Heart right ventricle (tissue), 16 donors: ENCODE data around the gene FCGR2B. TPM values are rescaled to one million over a fixed set of nuclear protein-coding genes. Genes with fewer than 3 reads are reported as not detected.
"Not testable (repeated sequence)": the region's sequence is repeated elsewhere in the genome, so short reads cannot be mapped to it uniquely, and the experiment has no call there.

ENCODE experiments used
- ATAC-seq, 8 donors: fragments of 200-7000 bp; cut with Tn5 transposase; one replicate each; pipeline ENCODE4 v1.9.1; 2020; ENCODE audit warnings: mild to moderate bottlenecking in 8 of 8, moderate library complexity in 8 of 8, moderate number of reproducible peaks in 1 of 8
- DNase-seq, 2 donors: peaks; one replicate each; pipeline ENCODE4 v3.0.0-alpha.2; 2020
- H3K27ac ChIP-seq, 10 donors: fragments of 200-600 bp; sonication (generic) in 2 of 10; one replicate each; pipeline versions ENCODE4 v1.5.0 to v1.8.0; 2020 to 2022; ENCODE audit warnings: mild to moderate bottlenecking in 3 of 10
- H3K27me3 ChIP-seq, 7 donors: fragments of 200-600 bp; one replicate each; pipeline ENCODE4 v1.8.0; 2021 to 2022; ENCODE audit warnings: mild to moderate bottlenecking in 2 of 7
- H3K36me3 ChIP-seq, 9 donors: fragments of 200-600 bp; sonication (generic) in 1 of 9; one replicate each; pipeline versions ENCODE4 v1.5.0 to v1.8.0; 2020 to 2022; ENCODE audit warnings: mild to moderate bottlenecking in 2 of 9
- H3K4me1 ChIP-seq, 9 donors: fragments of 200-600 bp; sonication (generic) in 1 of 9; one replicate each; pipeline versions ENCODE4 v1.5.0 to v1.8.0; 2020 to 2022; ENCODE audit warnings: mild to moderate bottlenecking in 4 of 9
- H3K4me3 ChIP-seq, 10 donors: fragments of 200-600 bp; sonication (generic) in 2 of 10; one replicate each; pipeline versions ENCODE4 v1.5.0 to v1.8.0; 2020 to 2022; ENCODE audit warnings: mild to moderate bottlenecking in 7 of 10, moderate library complexity in 2 of 10
- H3K9me3 ChIP-seq, 11 donors: fragments of 200-600 bp in 10 of 11; sonication (generic) in 2 of 11; one replicate each; pipeline versions ENCODE4 v1.5.0 to v1.8.0; 2013 to 2022; ENCODE audit warnings: mild to moderate bottlenecking in 2 of 11, control low read depth in 1 of 11, moderate library complexity in 1 of 11
- WGBS, 2 donors: extraction: QIAGEN DNeasy Blood & Tissue Kit; methylation state at CpG; one replicate each; pipeline ENCODE4 v1.1.7; 2013; ENCODE audit warnings: inconsistent platforms in 1 of 2; 5-methylcytosine and 5-hydroxymethylcytosine counted together
- intact Hi-C, 10 donors: fragments of 100-400 bp; cut with DNase I; formaldehyde crosslinking; loops; one replicate each; pipeline versions ENCODE4 v1.11.1 to v1.14.2; 2022
- polyA plus RNA-seq, 2 donors: library from polyadenylated mRNA; stranded (reverse); fragments of 200-250 nt; gene quantifications; one replicate each; pipeline ENCODE4 v1.2.3, GENCODE V29; 2013
- total RNA-seq, 10 donors: library from RNA; stranded (reverse); fragmentation: NEBNext Ultra II Directional in 3 of 10; extraction: Animal tissue kit (Norgen Biotek cat#: 25700) in 3 of 10; gene quantifications; one replicate each; pipeline versions ENCODE4 v1.2.1 to v1.2.4, GENCODE V29; 2021 to 2023
- TF ChIP-seq, protein P1 (sequence below), 9 donors: fragments of 200-600 bp; sonication (generic) in 2 of 9; IDR thresholded peaks; one replicate each; pipeline versions ENCODE4 v1.5.0 to v1.8.0; 2021 to 2022; ENCODE audit warnings: antibody characterized with exemption in 9 of 9, mild to moderate bottlenecking in 5 of 9, moderate library complexity in 1 of 9
- donor health status: Arrhythmogenic right ventricular cardiomyopathy.
- donor health status: ischemic (EF 13 %, LVEDD 7.1; RV severe dilation, severe dysfunction).
- donor health status: healthy with polysubstance abuse.
- donor health status: DM: no; HTN: yes; CAD: no.
- donor health status: DM: no; HTN: no; CAD: no.
- donor health status: ischemic (EF 25% LVEDD 6.9; RV normal size, moderate dysfunction).
- donor health status: ischemic (EF 25% LVEDD 5.7; RV mildly dilated, moderate dysfunction).
- donor health status: healthy.
- donor health status: DM: yes; HTN: yes; CAD: no.
- donor health status: Ischemic cardiomyopathy.
- donor health status: ischemic (EF 35%, LVEDD 5.7; RV mildly dilated, moderate dysfunction).
- donor health status: nonischemic (EF 11% LVEDD 7.7; RV severe dilation, severe dysfunction).
- donor health status: DM: yes; HTN: yes; CAD: no.
- donor health status: PGD.
- donor health status: ischemic (EF 29% LVEDD 5.4; RV normal size, mild dysfunction).
- donor health status: nonischemic (EF 23%, LVEDD 6.1; RV moderate dilation, normal function).

Gene FCGR2B
- total and polyA plus RNA-seq, 12 donors, result 1.7 to 40.9 (median 5.3) TPM

DNA sequence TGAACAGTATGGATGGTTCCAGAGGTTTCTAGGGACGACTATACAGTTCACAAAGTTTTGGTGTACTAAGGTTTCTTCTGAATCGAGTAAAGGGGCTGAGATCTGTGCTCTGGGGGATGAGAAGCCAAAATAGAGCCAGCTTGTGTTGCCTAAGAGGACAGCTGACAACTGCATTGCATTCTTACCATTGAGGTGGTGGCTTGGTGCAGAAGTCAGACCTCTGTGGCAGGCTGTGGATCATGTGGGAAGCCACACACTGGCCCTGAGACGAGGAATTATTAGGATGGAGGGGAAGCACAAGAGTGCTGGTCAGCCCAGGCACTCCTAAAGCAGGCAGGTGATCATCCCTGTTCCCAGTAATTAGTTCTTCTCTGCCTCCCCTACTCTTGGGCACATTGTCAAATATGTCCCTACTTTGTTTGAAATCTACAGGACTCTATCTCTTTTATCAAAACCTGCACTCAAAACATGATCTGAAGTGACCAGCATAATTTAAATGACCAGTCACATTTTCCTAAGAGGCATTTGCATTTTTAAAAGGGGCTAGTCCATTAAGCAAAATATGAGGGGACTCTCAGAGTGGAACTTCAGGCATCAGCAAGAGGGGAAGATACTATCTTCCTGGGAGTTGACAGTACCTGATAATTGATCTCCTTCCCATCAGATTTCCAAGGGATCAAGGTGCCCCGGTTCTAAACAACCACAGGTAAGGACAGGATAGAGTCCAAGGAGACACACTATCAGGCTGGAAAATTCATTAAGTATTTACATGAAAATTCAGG, 58.2 kb downstream of the FCGR2B start, which contains the start of gene FCRLB:
Gene FCRLB (plus strand): TSS at position 589 of the 782 bp plus-strand sequence. CDS start 1,129 bp downstream, outside the sequence.
- H3K9me3 ChIP-seq, result no peaks in the 10 kb centered on the region
- peaks cover 0 to 40% (median 23%) of the 10 kb centered on the region in 7 donors for H3K27me3 ChIP-seq
- no peak within 1 kb of the TSS for H3K27ac ChIP-seq
- intact Hi-C loops, result no loop called here
- ATAC-seq (no peak), DNase-seq (no peak)
- no peak within 1 kb of the TSS for H3K4me3 ChIP-seq
- TF ChIP-seq, protein P1, sequence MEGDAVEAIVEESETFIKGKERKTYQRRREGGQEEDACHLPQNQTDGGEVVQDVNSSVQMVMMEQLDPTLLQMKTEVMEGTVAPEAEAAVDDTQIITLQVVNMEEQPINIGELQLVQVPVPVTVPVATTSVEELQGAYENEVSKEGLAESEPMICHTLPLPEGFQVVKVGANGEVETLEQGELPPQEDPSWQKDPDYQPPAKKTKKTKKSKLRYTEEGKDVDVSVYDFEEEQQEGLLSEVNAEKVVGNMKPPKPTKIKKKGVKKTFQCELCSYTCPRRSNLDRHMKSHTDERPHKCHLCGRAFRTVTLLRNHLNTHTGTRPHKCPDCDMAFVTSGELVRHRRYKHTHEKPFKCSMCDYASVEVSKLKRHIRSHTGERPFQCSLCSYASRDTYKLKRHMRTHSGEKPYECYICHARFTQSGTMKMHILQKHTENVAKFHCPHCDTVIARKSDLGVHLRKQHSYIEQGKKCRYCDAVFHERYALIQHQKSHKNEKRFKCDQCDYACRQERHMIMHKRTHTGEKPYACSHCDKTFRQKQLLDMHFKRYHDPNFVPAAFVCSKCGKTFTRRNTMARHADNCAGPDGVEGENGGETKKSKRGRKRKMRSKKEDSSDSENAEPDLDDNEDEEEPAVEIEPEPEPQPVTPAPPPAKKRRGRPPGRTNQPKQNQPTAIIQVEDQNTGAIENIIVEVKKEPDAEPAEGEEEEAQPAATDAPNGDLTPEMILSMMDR (IDR thresholded peaks at IDR 0.05), result no peak
- 40 to 58% methylated on average over 4 of the region's 4 CpGs for WGBS, 2 donors
- peaks cover 0 to 40% (median 8%) of the 10 kb centered on the region in 9 donors for H3K4me1 ChIP-seq
- no peaks in the 10 kb centered on the region for H3K36me3 ChIP-seq

DNA sequence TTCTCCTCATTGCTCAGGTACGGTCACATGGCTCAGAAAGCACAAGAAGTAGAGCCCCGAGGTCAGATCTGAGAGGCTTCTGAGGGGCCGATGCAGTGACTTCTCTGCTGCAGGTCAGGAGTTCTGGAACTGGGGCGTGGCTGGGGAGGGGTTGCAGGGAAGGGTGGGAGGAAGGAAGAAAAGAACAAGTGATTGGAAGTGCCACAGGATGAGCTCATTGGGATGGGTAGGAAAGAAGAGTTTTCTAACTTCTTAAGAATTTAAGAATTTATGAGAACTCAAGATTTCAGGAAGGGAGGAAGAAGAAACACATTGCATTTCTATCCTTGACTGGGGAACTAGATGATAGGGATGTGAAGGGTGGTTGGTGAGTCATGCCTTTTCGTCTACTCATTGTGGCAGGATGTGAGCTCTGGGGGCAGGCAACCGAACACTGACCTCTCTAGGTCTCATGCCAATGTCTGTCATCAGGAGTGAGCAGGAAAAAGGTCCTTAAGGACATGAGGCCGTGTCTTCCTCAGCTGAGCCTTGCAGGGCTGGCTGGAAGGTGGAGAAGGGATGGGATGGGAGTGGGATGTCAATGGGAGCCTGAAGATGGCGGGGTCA, 58.9 kb downstream of the FCGR2B start:
- Histone ChIP-seq H3K27ac (no peak overlapping the region), H3K36me3 (no peaks in the 10 kb centered on the region), H3K4me1 (peaks cover 0 to 41% (median 9%) of the 10 kb centered on the region in 9 donors), H3K4me3 (no peak overlapping the region), H3K9me3 (no peaks in the 10 kb centered on the region), H3K27me3 (peaks cover 0 to 34% (median 17%) of the 10 kb centered on the region in 7 donors)
- TF ChIP-seq, protein P1 (IDR thresholded peaks at IDR 0.05), result no peak
- WGBS, 2 donors, result 60 to 70% methylated on average over 8 of the region's 8 CpGs
- intact Hi-C loops, result no loop called here
- DNase-seq (no peak), ATAC-seq (no peak)

DNA sequence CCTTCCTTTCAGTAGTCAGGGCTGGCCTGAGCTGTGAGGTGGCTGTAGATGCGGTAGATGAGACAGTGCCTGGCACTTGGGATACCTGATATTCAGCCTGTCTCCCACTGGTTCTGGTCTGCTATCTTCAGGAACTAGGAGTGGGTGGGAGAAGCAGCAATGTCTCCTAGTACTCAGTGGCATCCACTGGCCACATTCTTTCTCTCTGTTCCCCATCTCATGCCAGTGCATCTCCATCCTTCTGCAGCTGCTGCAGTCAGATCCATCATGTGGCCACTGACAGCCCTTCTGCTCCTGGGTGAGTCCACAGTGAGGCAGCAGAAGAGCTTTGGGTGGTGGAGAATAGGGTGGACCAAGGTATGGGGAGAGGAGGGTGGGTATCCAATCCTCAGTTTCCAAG, 59.5 kb downstream of the FCGR2B start:
- no peaks in the 10 kb centered on the region for H3K9me3 ChIP-seq
- intact Hi-C loops, result no loop called here
- WGBS, 2 donors, result 84 to 97% methylated on average over 1 of the region's 1 CpG
- H3K36me3 ChIP-seq, result no peaks in the 10 kb centered on the region
- TF ChIP-seq, protein P1 (IDR thresholded peaks at IDR 0.05), result no peak
- H3K4me3 ChIP-seq, result no peak overlapping the region
- H3K27me3 ChIP-seq, result peaks cover 0 to 32% (median 17%) of the 10 kb centered on the region in 7 donors
- ATAC-seq (no peak), DNase-seq (no peak)
- H3K27ac ChIP-seq, result no peak overlapping the region
- peaks cover 0 to 45% (median 11%) of the 10 kb centered on the region in 9 donors for H3K4me1 ChIP-seq

DNA sequence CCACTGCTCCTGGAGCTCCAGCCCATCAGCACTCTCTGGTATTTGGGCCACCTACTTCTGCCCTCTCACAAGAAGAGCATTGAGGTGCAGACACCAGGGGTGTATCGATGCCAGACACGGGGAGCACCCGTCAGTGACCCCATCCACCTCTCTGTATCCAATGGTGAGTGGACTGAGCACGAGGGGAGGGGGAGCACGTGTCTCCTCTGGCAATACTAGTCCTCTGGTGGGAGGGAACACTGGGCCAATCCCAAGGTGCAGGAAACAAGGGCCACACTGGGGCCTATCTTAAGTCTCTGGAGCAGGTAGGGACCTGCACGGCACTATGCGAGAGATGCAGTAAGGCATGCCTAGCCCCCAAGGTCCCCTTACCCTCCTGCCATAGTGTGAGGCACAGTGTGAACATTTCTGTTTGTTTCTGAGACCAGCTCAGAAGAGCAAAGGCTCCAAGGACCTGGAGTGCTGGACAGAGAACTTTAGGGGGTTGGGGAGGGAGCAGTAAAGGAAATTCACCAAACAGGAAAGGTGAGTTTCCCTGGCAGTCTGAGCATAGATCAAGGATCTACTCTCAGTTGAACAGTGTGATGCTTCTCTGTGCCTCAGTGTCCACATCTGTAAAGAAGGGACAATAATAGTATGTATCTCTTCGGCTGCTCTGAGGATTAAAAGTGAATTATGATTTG, 60.7 kb downstream of the FCGR2B start:
- no peak overlapping the region for H3K4me3 ChIP-seq
- H3K4me1 ChIP-seq, result peaks cover 0 to 51% (median 17%) of the 10 kb centered on the region in 9 donors
- no peaks in the 10 kb centered on the region for H3K36me3 ChIP-seq
- DNase-seq, result no peak
- no peak for ATAC-seq
- H3K27me3 ChIP-seq, result peaks cover 0 to 32% (median 14%) of the 10 kb centered on the region in 7 donors
- H3K27ac ChIP-seq, result no peak overlapping the region
- TF ChIP-seq, protein P1 (IDR thresholded peaks at IDR 0.05), result no peak
- intact Hi-C loops, result no loop called here
- WGBS, 2 donors, result 90 to 91% methylated on average over 8 of the region's 8 CpGs
- no peaks in the 10 kb centered on the region for H3K9me3 ChIP-seq

DNA sequence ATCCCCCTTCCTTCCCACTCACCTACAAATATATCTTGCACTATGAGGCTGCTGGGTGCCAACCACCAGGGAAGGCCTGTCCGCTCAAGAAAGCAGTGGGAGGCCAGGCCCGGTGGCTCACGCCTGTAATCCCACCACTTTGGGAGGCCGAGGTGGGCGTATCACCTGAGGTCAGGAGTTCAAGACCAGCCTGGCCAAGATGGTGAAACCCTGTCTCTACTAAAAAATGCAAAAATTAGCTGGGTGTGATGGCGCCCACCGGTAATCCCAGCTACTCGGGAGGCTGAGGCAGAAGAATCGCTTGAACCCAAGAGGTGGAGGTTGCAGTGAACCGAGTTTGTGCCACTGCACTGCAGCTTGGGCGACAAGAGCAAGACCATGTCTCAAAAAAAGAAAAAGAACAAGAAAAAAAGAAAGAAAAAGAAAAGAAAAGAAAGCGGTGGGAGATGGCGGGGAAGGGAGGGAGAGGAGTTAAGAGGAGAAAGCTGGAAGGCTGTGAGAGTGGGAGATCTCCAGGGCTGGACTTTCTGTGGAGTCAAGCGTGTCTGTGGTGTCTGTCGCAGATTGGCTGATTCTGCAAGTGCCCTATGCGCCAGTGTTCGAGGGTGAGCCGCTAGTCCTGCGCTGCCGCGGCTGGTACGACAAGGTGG, 62.4 kb downstream of the FCGR2B start:
- DNase-seq, H3K9me3 ChIP-seq, intact Hi-C loops, ATAC-seq, H3K36me3 ChIP-seq: not testable (repeated sequence)
- Histone ChIP-seq H3K4me1 (peaks cover 0 to 49% (median 17%) of the 10 kb centered on the region in 9 donors), H3K27me3 (peaks cover 0 to 31% (median 11%) of the 10 kb centered on the region in 7 donors), H3K27ac (peak overlapping the region in 8 of 10 donors; percentile 87 to 91 (median 88)), H3K4me3 (peak overlapping the region; percentile 46 to 98 (median 78))
- WGBS, 2 donors, result 48 to 49% methylated on average over 22 of the region's 22 CpGs
